Endothelial cell of umbilical vein (primary cell): ENCODE data around the gene HMBS. TPM values are rescaled to one million over a fixed set of nuclear protein-coding genes. Genes with fewer than 3 reads are reported as not detected.

Source experiments
- BruUV-seq: library from RNA; stranded (reverse); fragments of 400-500 nt; replicated peaks from 2 replicates; lab custom pipeline; 2021; lab: Mats Ljungman, UMichigan
- CTCF ChIA-PET: fragments of 300-600, 350-600 bp; sonication (Branson Sonifier 250); formaldehyde crosslinking; loops from one replicate; lab custom pipeline; 2021; ENCODE audit warnings: antibody characterized with exemption, inconsistent platforms; lab: Charles Lee
- POLR2A ChIA-PET: fragments of 300-600, 350-600 bp; sonication (Branson Sonifier 250); formaldehyde crosslinking; loops from one replicate; lab custom pipeline; 2021; ENCODE audit warnings: antibody characterized with exemption, inconsistent platforms; lab: Charles Lee
- DNase-seq: peaks from one replicate; pipeline ENCODE4 v3.0.0-alpha.2; 2011; ENCODE audit warnings: low read depth, low spot score
- FAIRE-seq: peaks from 2 replicates; lab custom pipeline; 2011; peaks lifted over from hg19 to GRCh38; lab: Jason Lieb, UNC
- H2AFZ ChIP-seq: 2 replicates; pipeline ENCODE4 v1.6.0; 2012; ENCODE audit warnings: low read depth, low read length, control low read depth, inconsistent platforms
- H3K27ac ChIP-seq: 2 replicates; pipeline ENCODE4 v1.5.1; 2011; ENCODE audit warnings: low read depth, mild to moderate bottlenecking, control low read depth, low read length, moderate library complexity; ENCODE audit not compliant: insufficient read depth
- H3K27me3 ChIP-seq, 2 experiments: 2 replicates each; pipeline versions ENCODE4 v1.6.0 to v1.6.1; 2011; ENCODE audit warnings: low read length in 2 of 2, mixed read lengths in 1 of 2; ENCODE audit not compliant: control insufficient read depth in 2 of 2, insufficient read depth in 2 of 2
- H3K36me3 ChIP-seq, 2 experiments: 2 replicates in 1 of 2; 3 replicates in 1 of 2; pipeline ENCODE4 v1.5.1; 2011; ENCODE audit warnings: low read length in 2 of 2, mild to moderate bottlenecking in 1 of 2, moderate library complexity in 1 of 2; ENCODE audit not compliant: control insufficient read depth in 2 of 2, insufficient read depth in 2 of 2; ENCODE audit errors: extremely low read depth in 1 of 2
- H3K4me1 ChIP-seq: 3 replicates; pipeline ENCODE4 v1.5.1; 2011; ENCODE audit warnings: mild to moderate bottlenecking, low read length; ENCODE audit not compliant: control insufficient read depth, insufficient read depth; ENCODE audit errors: extremely low read depth
- H3K4me2 ChIP-seq: 2 replicates; pipeline ENCODE4 v1.6.1; 2011; ENCODE audit warnings: low read length, control low read depth, mixed read lengths; ENCODE audit not compliant: insufficient read depth
- H3K4me3 ChIP-seq, 3 experiments: fragments of 200-600 bp in 1 of 3; sonication (generic), shearing (Covaris generic) in 1 of 3; replicated peaks in 1 of 3; 2 replicates each; pipeline ENCODE4 v1.5.1; 2011 to 2016; ENCODE audit warnings: control low read depth in 3 of 3, low read length in 3 of 3, mild to moderate bottlenecking in 2 of 3, inconsistent platforms in 1 of 3, low read depth in 1 of 3, moderate library complexity in 1 of 3; ENCODE audit not compliant: insufficient read depth in 1 of 3
- H3K79me2 ChIP-seq: 2 replicates; pipeline ENCODE4 v1.6.0; 2012; ENCODE audit warnings: low read length, inconsistent platforms; ENCODE audit not compliant: control insufficient read depth, insufficient read depth
- H3K9ac ChIP-seq: replicated peaks from 2 replicates; pipeline ENCODE3; 2011; ENCODE audit warnings: low read length, control low read depth; ENCODE audit not compliant: insufficient read depth; ENCODE audit errors: extremely low read depth
- H3K9me1 ChIP-seq: replicated peaks from 3 replicates; pipeline ENCODE4 v1.6.0; 2011; ENCODE audit warnings: mild to moderate bottlenecking, low read length; ENCODE audit not compliant: control insufficient read depth, insufficient read depth; ENCODE audit errors: extremely low read depth
- H3K9me3 ChIP-seq: replicated peaks from 2 replicates; pipeline ENCODE4 v1.5.1; 2012; ENCODE audit warnings: low read length, inconsistent platforms; ENCODE audit not compliant: control insufficient read depth, insufficient read depth
- H4K20me1 ChIP-seq: replicated peaks from 2 replicates; pipeline ENCODE3; 2011; ENCODE audit warnings: mild to moderate bottlenecking, low read length; ENCODE audit not compliant: control insufficient read depth, insufficient read depth; ENCODE audit errors: extremely low read depth
- EZH2 ChIP-seq: IDR thresholded peaks from 2 replicates; pipeline ENCODE4 v1.6.1; 2012; ENCODE audit warnings: borderline replicate concordance, low read depth, mild to moderate bottlenecking, moderate library complexity, low read length, inconsistent platforms; ENCODE audit not compliant: severe bottlenecking
- FOS ChIP-seq: IDR thresholded peaks from 2 replicates; pipeline ENCODE4 v1.6.1; 2011; ENCODE audit warnings: mild to moderate bottlenecking, low read length, moderate library complexity, borderline replicate concordance; ENCODE audit not compliant: insufficient read depth
- GATA2 ChIP-seq: IDR thresholded peaks from 2 replicates; pipeline ENCODE4 v1.7.0; 2011; ENCODE audit warnings: low read depth, mild to moderate bottlenecking, moderate library complexity, mixed read lengths, low read length; ENCODE audit not compliant: insufficient read length, insufficient read depth
- JUN ChIP-seq: IDR thresholded peaks from 2 replicates; pipeline ENCODE4 v1.6.1; 2011; ENCODE audit warnings: borderline replicate concordance, low read depth; ENCODE audit not compliant: insufficient read length, insufficient read depth
- MYC ChIP-seq: IDR thresholded peaks from one replicate; pipeline ENCODE4 v1.6.1; 2011; ENCODE audit warnings: mild to moderate bottlenecking, low read depth, low read length
- POLR2A ChIP-seq: IDR thresholded peaks from 2 replicates; pipeline ENCODE4 v1.6.1; 2012; ENCODE audit warnings: low read depth, mild to moderate bottlenecking, control low read depth, low read length
- POLR2AphosphoS5 ChIP-seq: IDR thresholded peaks from 2 replicates; pipeline ENCODE4 v1.6.1; 2012; ENCODE audit warnings: low read depth, mild to moderate bottlenecking, control low read depth, low read length, moderate library complexity; ENCODE audit not compliant: insufficient read depth
- dilution Hi-C: fragments of 300-500 bp; cut with MboI; formaldehyde crosslinking; loops from one replicate; pipeline ENCODE4 v1.15.0; 2019; ENCODE audit warnings: low sequenced_read_pairs; ENCODE audit not compliant: extremely low pct_ligation_motif_present
- intact Hi-C: fragments of 100-400 bp; cut with micrococcal nuclease; formaldehyde crosslinking; loops from one replicate; pipeline ENCODE4 v1.10.0; 2022
- polyA plus RNA-seq, 4 experiments: library from polyadenylated mRNA; depleted of rRNA in 3 of 4; stranded (reverse) in 3 of 4; unstranded in 1 of 4; fragments of >200 nt; gene quantifications; 2 replicates each; pipeline versions ENCODE4 v1.2.1 to v1.2.3, GENCODE V29; 2011 to 2012; ENCODE audit warnings: missing spikeins in 1 of 4
- total RNA-seq: library from RNA; stranded (reverse); gene quantifications from 2 replicates; pipeline ENCODE4 v1.2.3, GENCODE V29; 2021
- TF ChIP-seq, protein P1 (sequence below), 2 donors: IDR thresholded peaks; 1 replicate in 1 of 2; 2 replicates in 1 of 2; pipeline ENCODE4 v1.5.1; 2011; ENCODE audit warnings: low read length in 2 of 2, mild to moderate bottlenecking in 2 of 2, moderate library complexity in 2 of 2, control low read depth in 1 of 2, inconsistent platforms in 1 of 2, low read depth in 1 of 2; ENCODE audit not compliant: insufficient read depth in 1 of 2; ENCODE audit errors: extremely low read depth in 1 of 2
- TF ChIP-seq, protein P2 (sequence below): IDR thresholded peaks from 2 replicates; pipeline ENCODE4 v1.6.1; 2011; ENCODE audit not compliant: insufficient read depth, insufficient read length

The HMBS gene
- total and polyA plus RNA-seq, 2 donors (not counting 3 experiments of a cell fraction or from before 2014, with no cell fraction given), result 13.5 to 24.8 TPM

DNA sequence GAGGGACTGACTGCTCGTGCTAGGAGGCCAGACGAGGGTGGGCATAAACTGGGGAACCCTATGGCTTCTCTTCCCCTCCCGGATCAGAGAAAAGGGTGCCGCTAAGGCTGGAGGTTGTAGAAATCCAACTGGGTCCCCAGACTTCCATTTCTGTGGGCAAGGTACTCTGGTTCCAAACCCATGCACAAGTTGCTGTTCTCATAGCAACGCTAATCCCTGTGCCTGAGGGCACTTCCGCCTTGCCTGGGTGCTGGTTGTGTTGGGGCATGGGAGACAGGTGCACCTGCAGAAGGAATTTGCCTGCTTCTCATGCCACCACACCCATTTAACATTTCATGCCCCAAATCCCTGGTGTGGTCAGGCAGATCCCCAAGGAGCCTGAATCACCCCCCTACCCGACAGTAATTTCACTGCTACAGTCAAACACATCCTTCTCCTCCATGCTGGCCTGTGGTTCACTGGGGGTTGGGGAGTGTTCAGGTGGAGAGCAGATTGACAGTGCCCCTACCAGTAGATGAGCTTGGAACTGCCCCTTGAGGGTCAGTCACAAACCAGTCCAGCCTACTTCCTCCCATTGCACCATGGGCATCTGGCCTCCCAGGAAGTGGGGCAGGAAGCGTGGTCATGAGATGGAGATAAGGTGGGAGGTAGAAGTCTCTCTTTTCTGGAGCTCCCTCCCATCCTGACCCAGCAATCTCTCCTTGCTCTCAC is 23.6 kb downstream of the HMBS start:
- H4K20me1 ChIP-seq, result no peaks in the 10 kb centered on the region
- CTCF ChIA-PET, result interaction anchor here (0.8 to 2.0 kb wide), 4 partner anchors 11 to 230 kb away, joined by 4 to 7 read pairs (median 4); partner anchors contain the start of gene HINFP
- BruUV-seq, result TSS peak; percentile 6
- H3K27ac ChIP-seq, result no peak overlapping the region
- H3K4me1 ChIP-seq, result peaks cover 13% of the 10 kb centered on the region
- no peaks in the 10 kb centered on the region for H3K9me1 ChIP-seq
- peak; percentile 63 for FAIRE-seq
- H3K36me3 ChIP-seq, result peaks cover 2 to 16% of the 10 kb centered on the region in 2 experiments
- H3K9me3 ChIP-seq, result no peaks in the 10 kb centered on the region
- dilution Hi-C loops, result no loop called here
- POLR2A ChIA-PET, result interaction anchor here (1.3 to 1.9 kb wide), 2 partner anchors 13 kb away, joined by 4 read pairs; partner anchors contain the start of gene HINFP
- no peaks in the 10 kb centered on the region for H3K27me3 ChIP-seq
- DNase-seq, result no peak
- no peak overlapping the region for H2AFZ ChIP-seq
- no peak for TF ChIP-seq POLR2A
- no peak for TF ChIP-seq GATA2
- no peak for TF ChIP-seq FOS
- TF ChIP-seq MYC, result no peak
- no peak for TF ChIP-seq EZH2
- no peak for TF ChIP-seq JUN
- TF ChIP-seq, protein P1, sequence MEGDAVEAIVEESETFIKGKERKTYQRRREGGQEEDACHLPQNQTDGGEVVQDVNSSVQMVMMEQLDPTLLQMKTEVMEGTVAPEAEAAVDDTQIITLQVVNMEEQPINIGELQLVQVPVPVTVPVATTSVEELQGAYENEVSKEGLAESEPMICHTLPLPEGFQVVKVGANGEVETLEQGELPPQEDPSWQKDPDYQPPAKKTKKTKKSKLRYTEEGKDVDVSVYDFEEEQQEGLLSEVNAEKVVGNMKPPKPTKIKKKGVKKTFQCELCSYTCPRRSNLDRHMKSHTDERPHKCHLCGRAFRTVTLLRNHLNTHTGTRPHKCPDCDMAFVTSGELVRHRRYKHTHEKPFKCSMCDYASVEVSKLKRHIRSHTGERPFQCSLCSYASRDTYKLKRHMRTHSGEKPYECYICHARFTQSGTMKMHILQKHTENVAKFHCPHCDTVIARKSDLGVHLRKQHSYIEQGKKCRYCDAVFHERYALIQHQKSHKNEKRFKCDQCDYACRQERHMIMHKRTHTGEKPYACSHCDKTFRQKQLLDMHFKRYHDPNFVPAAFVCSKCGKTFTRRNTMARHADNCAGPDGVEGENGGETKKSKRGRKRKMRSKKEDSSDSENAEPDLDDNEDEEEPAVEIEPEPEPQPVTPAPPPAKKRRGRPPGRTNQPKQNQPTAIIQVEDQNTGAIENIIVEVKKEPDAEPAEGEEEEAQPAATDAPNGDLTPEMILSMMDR (IDR thresholded peaks at IDR 0.05; ENCODE audit: extremely low read depth in 1 of 2, insufficient read depth in 1 of 2, low read depth in 1 of 2, low read length in 2 of 2), result no peak
- TF ChIP-seq, protein P2, sequence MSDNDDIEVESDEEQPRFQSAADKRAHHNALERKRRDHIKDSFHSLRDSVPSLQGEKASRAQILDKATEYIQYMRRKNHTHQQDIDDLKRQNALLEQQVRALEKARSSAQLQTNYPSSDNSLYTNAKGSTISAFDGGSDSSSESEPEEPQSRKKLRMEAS, result no peak
- no peak for TF ChIP-seq POLR2AphosphoS5
- H3K9ac ChIP-seq, result peak overlapping the region; percentile 39
- H3K4me3 ChIP-seq, result peak overlapping the region; percentile 46 to 72 (median 63)
- peak overlapping the region; percentile 51 for H3K4me2 ChIP-seq
- intact Hi-C loops, result no loop called here
- no peaks in the 10 kb centered on the region for H3K79me2 ChIP-seq
